HG02870 (cell line): ENCODE measurements around the gene AKR1B1.

Experiments
- ATAC-seq: cut with Tn5 transposase; IDR thresholded peaks from one replicate; pipeline ENCODE4 v1.9.1; 2021; ENCODE audit warnings: mild to moderate bottlenecking, moderate library complexity; ENCODE audit not compliant: unreplicated experiment

Gene AKR1B1

GRCh38 chr7:134446923-134447322 is 12.0 kb downstream of the AKR1B1 start:
- no peak for ATAC-seq

GRCh38 chr7:134446446-134446845 is 12.5 kb downstream of the AKR1B1 start:
- no peak for ATAC-seq

- no peak for ATAC-seq
Observed at GRCh38 chr7:134444961-134445315, 14.0 kb downstream of the AKR1B1 start.

GRCh38 chr7:134444198-134444960 is 14.5 kb downstream of the AKR1B1 start:
- no peak for ATAC-seq

GRCh38 chr7:134443396-134444070 is 15.4 kb downstream of the AKR1B1 start:
- no peak for ATAC-seq

GRCh38 chr7:134442441-134443220 is 16.3 kb downstream of the AKR1B1 start:
- no peak for ATAC-seq

GRCh38 chr7:134441264-134441663 is 17.6 kb downstream of the AKR1B1 start:
- ATAC-seq: no peak

- no peak for ATAC-seq
Observed at GRCh38 chr7:134440476-134440875, 18.4 kb downstream of the AKR1B1 start.

- no peak for ATAC-seq
Observed at GRCh38 chr7:134440067-134440466, 18.8 kb downstream of the AKR1B1 start.

- no peak for ATAC-seq
Observed at GRCh38 chr7:134438946-134439345, 20.0 kb downstream of the AKR1B1 start.

- no peak for ATAC-seq
Observed at GRCh38 chr7:134435161-134435920, 23.6 kb downstream of the AKR1B1 start.

- no peak for ATAC-seq
Observed at GRCh38 chr7:134434701-134435100, 24.2 kb downstream of the AKR1B1 start.

GRCh38 chr7:134433430-134433829 is 25.5 kb downstream of the AKR1B1 start:
- no peak for ATAC-seq

GRCh38 chr7:134432296-134433152 is 26.4 kb downstream of the AKR1B1 start:
- peak; percentile 92 for ATAC-seq

GRCh38 chr7:134431815-134432214 is 27.1 kb downstream of the AKR1B1 start:
- no peak for ATAC-seq

- no peak for ATAC-seq
Observed at GRCh38 chr7:134429481-134429880, 29.4 kb downstream of the AKR1B1 start.

GRCh38 chr7:134428942-134429341 is 30.0 kb downstream of the AKR1B1 start:
- ATAC-seq: no peak

- no peak for ATAC-seq
Observed at GRCh38 chr7:134427896-134428295, 31.0 kb downstream of the AKR1B1 start.

- ATAC-seq: no peak
Observed at GRCh38 chr7:134425777-134426176, 33.1 kb downstream of the AKR1B1 start.

- ATAC-seq: no peak
Observed at GRCh38 chr7:134422638-134423037, 36.3 kb downstream of the AKR1B1 start.
